GM18498 (cell line): ENCODE data around the gene BOLA3.
"Not testable (repeated sequence)": the region's sequence is repeated elsewhere in the genome, so short reads cannot be mapped to it uniquely, and the experiment has no call there.

Source experiments
- ATAC-seq: cut with Tn5 transposase; IDR thresholded peaks from one replicate; pipeline ENCODE4 v1.9.1; 2021; ENCODE audit warnings: mild to moderate bottlenecking, moderate library complexity; ENCODE audit not compliant: unreplicated experiment

BOLA3 gene

GRCh38 chr2:74149570-74150319, 2.0 kb upstream of the BOLA3 start:
- ATAC-seq = no peak

- no peak for ATAC-seq
Observed at GRCh38 chr2:74149247-74149525, 1.5 kb upstream of the BOLA3 start.

- no peak for ATAC-seq
Observed at GRCh38 chr2:74148457-74149246, 940 bp upstream of the BOLA3 start.

- ATAC-seq = no peak
Observed at GRCh38 chr2:74146929-74147726, 584 bp downstream of the BOLA3 start.

GRCh38 chr2:74142340-74142739, 5.4 kb downstream of the BOLA3 start:
- ATAC-seq = no peak

GRCh38 chr2:74138600-74139323, 8.9 kb downstream of the BOLA3 start:
- no peak for ATAC-seq

GRCh38 chr2:74137651-74138599, 9.8 kb downstream of the BOLA3 start:
- ATAC-seq = no peak

- ATAC-seq = no peak
Observed at GRCh38 chr2:74131901-74132300, 15.8 kb downstream of the BOLA3 start.

- ATAC-seq = no peak
Observed at GRCh38 chr2:74130211-74130995, 17.3 kb downstream of the BOLA3 start.

- no peak for ATAC-seq
Observed at GRCh38 chr2:74128206-74128605, 19.5 kb downstream of the BOLA3 start.

GRCh38 chr2:74123955-74124354, 23.8 kb downstream of the BOLA3 start:
- not testable (repeated sequence) for ATAC-seq

GRCh38 chr2:74121846-74122245, 25.9 kb downstream of the BOLA3 start:
- not testable (repeated sequence) for ATAC-seq

- ATAC-seq = peak; percentile 97
Observed at GRCh38 chr2:74119912-74120825, 27.5 kb downstream of the BOLA3 start.

- ATAC-seq = no peak
Observed at GRCh38 chr2:74119339-74119738, 28.4 kb downstream of the BOLA3 start.

GRCh38 chr2:74111380-74111779, 36.3 kb downstream of the BOLA3 start:
- no peak for ATAC-seq

- ATAC-seq = no peak
Observed at GRCh38 chr2:74110537-74110936, 37.2 kb downstream of the BOLA3 start.

GRCh38 chr2:74109551-74109950, 38.2 kb downstream of the BOLA3 start:
- ATAC-seq = no peak

GRCh38 chr2:74107071-74107470, 40.6 kb downstream of the BOLA3 start:
- no peak for ATAC-seq
